Vagina (tissue), 1 donor: Measurements from ENCODE around the gene SCAF11. TPM values are rescaled to one million over a fixed set of nuclear protein-coding genes. Genes with fewer than 3 reads are reported as not detected.

Experiments
- small RNA-seq: library from RNA; depleted of rRNA; stranded (forward); fragments of <200 nt; gene quantifications from one replicate; pipeline ENCODE3, GENCODE V24; 2016
- total RNA-seq: library from RNA; depleted of rRNA; stranded (reverse); fragments of >200 nt; gene quantifications from one replicate; pipeline ENCODE4 v1.2.3, GENCODE V29; 2016

SCAF11 gene
- total RNA-seq, 1 donor from 2014 or later, result 104 TPM

Small RNA genes within 50 kb of the gene (small RNA-seq; reads per million reads assigned to genes)
- not detected for gene RN7SL246P
